IPS-18c (cell line): ENCODE data around the gene DNMT1.
A peak's percentile ranks its signal among the peaks of the same experiment; 100 is the strongest.

ENCODE experiments used
- H3K4me3 ChIP-seq: 2 replicates; pipeline ENCODE4 v1.7.0; 2013; ENCODE audit warnings: low read depth, mild to moderate bottlenecking, low read length, moderate library complexity; ENCODE audit not compliant: insufficient read depth
- H3K9me3 ChIP-seq: one replicate; pipeline ENCODE4 v1.6.1; 2013; ENCODE audit warnings: mild to moderate bottlenecking, low read length, moderate library complexity; ENCODE audit not compliant: control insufficient read depth, insufficient read depth

The DNMT1 gene

GRCh38 chr19:10113964-10114650 lies 80.6 kb downstream of the DNMT1 start:
- Histone ChIP-seq H3K4me3 (no peak overlapping the region), H3K9me3 (no peaks in the 10 kb centered on the region)

DNA sequence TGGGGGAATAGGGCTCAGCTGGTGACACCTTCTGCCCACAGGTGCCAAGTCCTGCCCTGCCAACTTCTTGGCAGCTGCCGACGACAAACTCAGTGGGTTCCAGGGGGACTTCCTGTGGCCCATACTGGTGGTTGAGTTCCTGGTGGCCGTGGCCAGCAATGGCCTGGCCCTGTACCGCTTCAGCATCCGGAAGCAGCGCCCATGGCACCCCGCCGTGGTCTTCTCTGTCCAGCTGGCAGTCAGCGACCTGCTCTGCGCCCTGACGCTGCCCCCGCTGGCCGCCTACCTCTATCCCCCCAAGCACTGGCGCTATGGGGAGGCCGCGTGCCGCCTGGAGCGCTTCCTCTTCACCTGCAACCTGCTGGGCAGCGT lies 81.2 kb downstream of the DNMT1 start:
- no peak overlapping the region for H3K4me3 ChIP-seq
- no peaks in the 10 kb centered on the region for H3K9me3 ChIP-seq

GRCh38 chr19:10112895-10113591 lies 81.7 kb downstream of the DNMT1 start:
- Histone ChIP-seq H3K9me3 (no peaks in the 10 kb centered on the region), H3K4me3 (no peak overlapping the region)

- no peaks in the 10 kb centered on the region for H3K9me3 ChIP-seq
- no peak overlapping the region for H3K4me3 ChIP-seq
These were observed 82.6 kb downstream of the DNMT1 start for GRCh38 chr19:10112037-10112761.

- Histone ChIP-seq H3K4me3 (no peak within 1 kb of the TSS), H3K9me3 (no peaks in the 10 kb centered on the region)
These were observed 83.3 kb downstream of the DNMT1 start, which contains the start of gene P2RY11 for GRCh38 chr19:10111405-10111811. TSS of gene P2RY11 (plus strand) at chr19:10111693. CDS start at chr19:10111722, 29 bp downstream.

DNA sequence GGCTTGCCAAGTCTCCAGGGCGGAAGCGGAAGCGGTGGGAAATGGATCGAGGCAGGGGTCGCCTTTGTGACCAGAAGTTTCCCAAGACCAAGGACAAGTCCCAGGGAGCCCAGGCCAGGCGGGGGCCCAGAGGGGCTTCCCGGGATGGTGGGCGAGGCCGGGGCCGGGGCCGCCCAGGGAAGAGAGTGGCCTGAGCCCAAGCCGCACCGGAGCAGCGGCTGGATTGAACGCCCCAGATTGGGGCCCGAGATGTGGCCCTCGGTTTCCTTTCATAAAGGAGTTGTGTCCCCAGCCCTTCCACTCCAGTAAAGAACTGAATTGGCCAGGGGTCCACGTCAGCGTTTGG lies 83.8 kb downstream of the DNMT1 start:
- no peak overlapping the region for H3K4me3 ChIP-seq
- H3K9me3 ChIP-seq: no peaks in the 10 kb centered on the region

GRCh38 chr19:10110076-10110971 lies 84.4 kb downstream of the DNMT1 start:
- Histone ChIP-seq H3K4me3 (no peak overlapping the region), H3K9me3 (no peaks in the 10 kb centered on the region)

GRCh38 chr19:10109528-10109927 lies 85.2 kb downstream of the DNMT1 start:
- Histone ChIP-seq H3K4me3 (no peak overlapping the region), H3K9me3 (no peaks in the 10 kb centered on the region)

GRCh38 chr19:10107817-10108367 lies 86.9 kb downstream of the DNMT1 start:
- Histone ChIP-seq H3K4me3 (no peak overlapping the region), H3K9me3 (no peaks in the 10 kb centered on the region)

- Histone ChIP-seq H3K9me3 (no peaks in the 10 kb centered on the region), H3K4me3 (peak overlapping the region; percentile 68)
These were observed 87.5 kb downstream of the DNMT1 start for GRCh38 chr19:10107254-10107653.

DNA sequence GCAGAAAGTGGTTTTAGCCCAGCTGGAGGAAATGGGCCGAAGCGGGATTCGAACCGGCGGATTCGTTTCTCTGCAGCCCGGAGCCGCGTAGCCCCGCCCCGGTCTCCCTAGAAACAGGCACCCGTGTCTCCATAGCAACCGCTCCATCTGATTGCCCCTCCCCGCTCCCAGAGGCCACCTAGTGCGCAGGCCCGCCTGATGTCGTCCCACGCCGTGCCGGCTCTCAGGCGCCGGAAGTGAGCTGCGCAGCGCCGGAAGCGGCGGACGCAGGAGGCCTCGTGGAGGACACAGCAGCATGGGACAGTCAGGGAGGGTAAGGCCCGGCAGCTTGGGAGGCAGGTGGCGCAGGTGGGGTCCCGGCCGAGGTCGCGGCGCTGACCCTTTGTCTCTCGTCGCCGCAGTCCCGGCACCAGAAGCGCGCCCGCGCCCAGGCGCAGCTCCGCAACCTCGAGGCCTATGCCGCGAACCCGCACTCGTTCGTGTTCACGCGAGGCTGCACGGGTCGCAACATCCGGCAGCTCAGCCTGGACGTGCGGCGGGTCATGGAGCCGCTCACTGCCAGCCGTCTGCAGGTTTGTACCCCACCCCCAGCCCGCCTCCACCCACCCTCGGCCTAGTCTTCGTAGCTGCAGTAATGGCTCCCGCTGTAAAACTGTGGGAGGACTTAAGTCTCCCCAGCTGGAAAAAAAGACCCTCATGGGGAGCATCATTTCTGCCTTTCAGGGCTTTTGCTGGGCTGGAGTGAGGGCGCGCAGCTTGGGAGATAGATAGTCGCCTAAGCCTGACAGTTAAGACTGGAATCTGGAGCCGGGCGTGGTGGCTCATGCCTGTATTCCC lies 88.4 kb downstream of the DNMT1 start, which contains the start of gene PPAN:
Gene PPAN, plus strand, starts transcription at position 263 of the 837 bp plus-strand sequence. Its CDS starts 33 bp downstream, at position 296.
- H3K9me3 ChIP-seq: no peaks in the 10 kb centered on the region
- H3K4me3 ChIP-seq: peak within 1 kb of the TSS; percentile 68

DNA sequence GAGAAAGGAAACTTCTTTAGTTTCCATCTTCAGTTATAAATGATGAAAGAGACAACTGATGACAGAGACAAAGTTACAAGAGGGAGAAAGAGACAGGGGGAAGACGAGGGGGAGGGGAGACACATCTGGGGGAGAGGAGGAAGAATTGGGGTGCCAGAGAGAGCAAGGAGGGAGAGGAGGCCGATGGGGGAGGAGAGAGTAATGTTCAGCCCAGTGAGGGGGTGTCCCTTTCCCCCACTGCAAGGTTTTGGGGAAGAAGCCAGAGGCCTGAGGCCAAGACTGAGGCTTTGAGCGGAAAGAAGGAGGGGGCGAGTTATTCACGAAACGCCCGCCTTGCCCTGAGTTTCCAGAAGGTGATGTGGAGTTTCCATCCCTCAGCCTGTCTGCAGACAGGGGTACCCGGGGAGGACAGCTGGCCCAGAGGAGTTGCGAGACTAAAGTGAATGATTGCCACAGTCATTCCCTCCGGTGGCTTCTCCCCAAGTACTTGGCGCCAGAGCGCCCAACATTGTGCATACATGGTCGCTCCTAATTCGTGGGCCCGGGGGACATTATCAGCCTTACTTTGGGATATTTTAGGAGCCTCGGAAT lies 89.1 kb downstream of the DNMT1 start:
- Histone ChIP-seq H3K4me3 (no peak overlapping the region), H3K9me3 (no peaks in the 10 kb centered on the region)

GRCh38 chr19:10104665-10105508 lies 89.9 kb downstream of the DNMT1 start:
- Histone ChIP-seq H3K9me3 (no peaks in the 10 kb centered on the region), H3K4me3 (no peak overlapping the region)

GRCh38 chr19:10104130-10104513 lies 90.6 kb downstream of the DNMT1 start:
- Histone ChIP-seq H3K9me3 (no peaks in the 10 kb centered on the region), H3K4me3 (no peak overlapping the region)

DNA sequence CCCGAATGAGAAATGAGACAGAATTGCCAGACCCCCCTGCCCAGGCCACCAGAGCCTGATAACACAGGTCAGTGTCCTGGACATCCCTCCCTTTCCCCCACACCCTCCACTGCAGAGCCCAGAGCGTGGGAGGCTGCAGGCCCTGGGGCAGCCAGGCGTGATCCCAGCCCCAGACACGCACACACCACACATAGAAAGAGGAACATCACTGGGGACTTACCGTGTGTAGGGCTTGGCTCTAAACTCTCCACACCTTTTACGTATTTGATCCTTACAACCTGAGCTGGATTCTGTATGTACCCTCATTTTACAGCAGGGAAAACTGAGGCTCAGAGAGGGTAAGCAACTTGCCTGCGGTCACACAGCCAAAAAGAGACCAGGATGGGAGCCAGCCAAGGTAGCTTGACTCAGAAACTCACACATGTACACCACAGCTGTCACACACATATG lies 91.9 kb downstream of the DNMT1 start:
- Histone ChIP-seq H3K9me3 (no peaks in the 10 kb centered on the region), H3K4me3 (no peak overlapping the region)
